Measurements from ENCODE around the gene ESPNL.

Gene ESPNL

DNA sequence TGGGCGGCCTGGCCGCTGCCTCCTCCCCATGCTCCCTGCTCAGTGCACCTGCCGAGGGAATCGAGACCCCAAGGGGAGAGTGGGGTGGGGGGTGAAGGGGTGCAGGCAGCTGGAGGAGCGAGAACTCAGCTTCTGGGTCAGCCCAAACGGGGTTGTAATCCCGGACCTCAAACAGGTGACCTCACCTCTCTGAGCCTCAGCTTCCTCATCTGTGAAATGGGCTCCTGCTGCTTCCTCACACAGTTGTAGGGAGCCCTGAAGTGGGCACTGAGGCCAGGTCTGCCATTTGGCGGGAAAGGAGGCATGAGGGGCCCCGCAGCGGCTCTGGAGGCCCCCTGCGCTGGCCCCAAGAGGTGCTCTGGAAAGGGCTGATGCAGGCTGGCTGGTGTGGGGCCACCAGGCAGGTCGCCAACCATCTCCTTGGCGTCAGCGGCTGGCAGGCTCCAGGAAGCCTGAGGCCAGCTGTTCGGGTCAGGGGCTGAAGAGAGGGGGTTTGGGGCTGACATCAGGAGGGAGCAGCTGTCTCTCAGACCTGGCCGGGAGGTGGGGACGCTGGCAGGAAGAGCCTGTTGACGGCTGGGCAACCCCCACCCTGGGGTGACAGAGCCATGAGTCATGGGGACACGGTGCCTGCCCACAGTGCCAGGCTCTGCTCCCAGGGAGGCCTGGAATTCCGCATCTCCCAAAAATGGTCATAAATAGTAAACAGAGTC is 43.3 kb downstream of the ESPNL start:
- no peak for DNase-seq

DNA sequence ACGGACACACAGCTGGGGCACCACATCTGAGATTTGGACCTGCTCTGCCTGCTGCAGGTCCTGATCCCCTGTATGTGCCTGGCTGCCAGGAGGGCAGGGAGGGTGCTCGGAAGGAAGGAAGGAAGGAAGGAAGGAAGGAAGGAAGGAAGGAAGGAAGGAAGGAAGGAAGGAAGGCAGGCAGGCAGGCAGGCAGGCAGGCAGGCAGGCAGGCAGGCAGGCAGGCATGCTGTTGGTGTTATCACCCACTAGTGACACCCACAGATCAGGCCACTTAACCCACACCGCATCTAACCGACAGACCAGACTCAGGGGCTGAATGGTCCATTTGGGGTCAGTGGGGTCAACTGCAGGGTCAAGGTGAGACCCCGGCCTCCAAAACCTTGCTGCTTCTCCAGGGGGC is 44.1 kb downstream of the ESPNL start:
- DNase-seq = no peak

DNA sequence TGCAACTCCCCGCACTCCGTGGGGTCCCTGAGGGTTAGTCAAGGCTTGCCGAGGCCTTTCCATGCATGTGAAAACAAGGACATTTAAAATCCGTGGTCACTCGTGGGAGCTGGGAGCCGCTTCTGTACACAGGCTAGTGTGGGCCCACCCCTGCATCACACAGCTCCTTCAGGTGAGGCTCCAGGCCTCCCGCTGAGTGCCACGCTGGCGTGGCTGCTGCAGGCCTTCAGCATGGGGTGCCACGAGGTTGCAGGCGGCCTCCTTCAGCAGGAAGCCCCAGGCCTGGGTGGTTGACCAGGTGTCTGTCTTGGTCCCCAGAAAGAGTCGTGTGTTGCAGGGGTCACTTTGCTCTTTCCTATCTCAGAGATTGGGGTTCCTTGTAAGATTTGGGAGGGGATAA is 44.9 kb downstream of the ESPNL start:
- no peak for DNase-seq

DNA sequence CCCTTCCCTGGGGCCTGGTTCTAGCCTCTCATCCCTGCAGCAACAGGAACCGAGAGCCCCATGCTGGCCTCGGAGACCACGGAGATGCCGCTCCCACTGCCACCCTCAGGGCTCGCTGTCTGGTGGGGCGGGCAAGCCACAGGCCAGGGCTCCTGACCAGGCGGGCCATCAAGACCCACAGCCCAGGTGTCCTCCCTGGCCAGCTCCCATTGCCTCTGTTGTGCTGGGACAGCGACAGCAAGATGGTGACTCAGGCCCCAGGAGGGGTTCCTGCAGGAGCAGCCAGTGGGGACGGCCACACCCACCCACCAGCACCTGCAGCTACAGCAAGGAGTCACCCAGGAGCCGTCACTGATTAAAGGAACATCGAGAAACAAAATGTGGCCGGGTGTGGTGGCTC is 45.7 kb downstream of the ESPNL start:
- no peak for DNase-seq

DNA sequence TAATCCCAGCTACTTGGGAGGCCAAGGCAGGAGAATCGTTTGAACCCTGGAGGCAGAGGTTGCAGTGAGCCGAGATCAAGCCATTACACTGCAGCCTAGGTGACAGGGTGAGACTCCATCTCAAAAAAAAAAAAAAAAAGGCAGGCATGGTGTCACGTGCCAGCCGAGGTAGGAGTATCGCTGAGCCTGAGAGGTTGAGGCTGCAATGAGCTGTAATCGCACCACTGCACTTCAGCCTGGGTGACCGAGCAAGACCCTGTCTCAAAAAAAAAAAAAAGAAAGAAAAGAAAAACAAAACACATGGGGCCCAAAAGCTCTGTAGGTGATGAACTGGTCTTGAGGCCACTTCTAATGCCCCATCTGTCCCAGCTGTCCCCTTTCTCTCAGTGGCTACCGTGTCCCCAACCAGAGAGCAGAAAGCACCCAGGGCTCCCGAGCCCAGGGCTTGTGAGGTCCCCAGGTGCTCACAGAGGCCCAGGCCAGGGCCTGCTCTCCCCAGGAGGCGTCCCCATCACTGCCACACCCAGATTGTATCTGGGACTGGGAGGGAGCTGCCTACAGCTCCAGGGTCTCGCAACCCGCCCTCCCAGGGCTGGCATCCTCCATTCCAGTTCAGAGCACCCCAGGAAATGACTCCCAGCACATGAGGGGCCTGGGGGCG is 46.9 kb downstream of the ESPNL start:
- DNase-seq = no peak

DNA sequence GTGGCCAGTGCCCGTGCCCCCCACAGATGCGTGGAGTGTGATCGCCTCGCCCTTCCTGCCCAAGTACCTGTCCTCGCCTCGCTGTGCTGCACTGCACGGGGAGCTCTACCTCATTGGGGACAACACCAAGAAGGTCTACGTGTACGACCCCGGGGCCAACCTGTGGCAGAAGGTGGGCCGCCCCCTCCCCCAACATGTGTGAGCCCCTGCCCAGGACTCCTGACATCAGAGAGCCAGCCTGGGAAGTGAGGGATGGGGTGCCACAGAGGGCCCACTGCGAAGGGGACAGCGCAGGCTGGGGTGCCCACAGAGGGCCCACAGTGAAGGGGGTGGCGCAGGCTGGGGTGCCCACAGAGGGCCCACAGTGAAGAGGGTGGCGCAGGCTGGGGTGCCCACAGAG is 48.8 kb downstream of the ESPNL start:
- no peak for DNase-seq

DNA sequence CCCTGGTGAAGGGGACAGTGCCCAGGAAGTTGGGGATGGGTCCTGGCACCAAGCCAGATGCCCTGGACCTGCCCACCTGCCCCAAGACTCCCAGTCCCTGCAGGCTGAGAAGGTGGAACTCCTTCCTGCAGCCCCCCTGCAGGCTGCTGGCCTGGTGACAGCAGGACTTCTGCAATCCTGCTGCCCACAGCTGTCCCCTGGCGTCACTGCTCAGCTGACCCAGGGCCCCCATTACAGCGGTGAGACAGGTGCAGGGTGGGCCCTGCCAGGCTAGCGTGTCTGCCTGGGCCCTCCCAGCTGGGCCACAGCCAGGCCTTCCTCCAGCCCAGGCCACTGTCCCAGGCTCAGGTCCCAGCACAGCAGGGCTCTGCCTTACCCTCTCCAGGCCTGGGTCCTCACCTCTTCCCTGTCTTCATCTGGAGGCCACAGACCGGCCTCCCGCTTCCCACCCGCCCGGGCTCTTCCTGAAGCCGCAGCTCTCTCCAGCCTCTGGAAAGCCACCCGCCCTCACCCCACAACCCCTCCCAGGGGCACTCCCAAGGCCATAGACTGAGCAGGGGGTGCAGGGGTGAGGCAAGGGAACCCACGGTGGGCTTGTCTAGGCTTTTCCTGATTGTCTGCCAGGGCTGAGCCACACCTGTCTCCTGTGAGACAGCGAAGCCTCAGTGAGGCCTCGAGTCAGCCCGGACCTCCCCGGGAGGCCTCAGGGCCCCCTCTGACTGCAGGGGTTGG is 49.9 kb downstream of the ESPNL start:
- no peak for DNase-seq

DNA sequence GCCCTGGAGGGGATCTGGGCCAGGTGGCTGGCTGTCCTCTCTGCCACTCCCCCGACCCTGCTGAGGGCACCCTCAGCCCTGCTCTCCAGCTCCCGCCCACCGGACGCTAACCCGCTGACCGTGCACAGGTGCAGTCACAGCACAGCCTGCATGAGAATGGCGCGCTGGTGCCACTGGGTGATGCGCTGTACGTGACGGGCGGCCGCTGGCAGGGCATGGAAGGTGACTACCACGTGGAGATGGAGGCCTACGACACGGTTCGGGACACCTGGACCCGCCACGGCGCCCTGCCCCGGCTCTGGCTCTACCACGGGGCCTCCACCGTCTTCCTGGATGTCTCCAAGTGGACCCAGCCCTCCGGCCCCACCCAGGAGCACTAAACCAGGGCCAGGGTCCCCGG is 50.5 kb downstream of the ESPNL start:
- no peak for DNase-seq

DNA sequence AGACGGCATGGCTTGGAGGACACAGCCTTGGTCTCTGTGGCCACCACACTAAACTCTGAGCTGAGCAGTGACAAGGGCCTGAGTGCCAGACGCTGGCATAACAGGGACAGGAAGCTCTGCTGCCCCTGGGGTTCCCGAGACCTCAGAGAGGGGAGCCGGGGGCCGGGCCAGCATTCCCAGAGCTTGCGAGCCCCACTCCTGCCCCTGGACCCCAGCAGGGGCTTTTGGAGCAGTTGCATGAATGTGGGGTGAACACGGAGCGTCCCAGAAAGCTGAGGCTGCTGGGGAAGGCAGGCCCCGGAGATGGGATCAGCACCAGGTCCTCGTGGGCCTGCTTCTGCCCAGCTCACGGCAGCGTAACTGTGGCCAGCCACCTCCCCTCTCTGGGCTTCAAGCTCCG is 51.1 kb downstream of the ESPNL start:
- no peak for DNase-seq

DNA sequence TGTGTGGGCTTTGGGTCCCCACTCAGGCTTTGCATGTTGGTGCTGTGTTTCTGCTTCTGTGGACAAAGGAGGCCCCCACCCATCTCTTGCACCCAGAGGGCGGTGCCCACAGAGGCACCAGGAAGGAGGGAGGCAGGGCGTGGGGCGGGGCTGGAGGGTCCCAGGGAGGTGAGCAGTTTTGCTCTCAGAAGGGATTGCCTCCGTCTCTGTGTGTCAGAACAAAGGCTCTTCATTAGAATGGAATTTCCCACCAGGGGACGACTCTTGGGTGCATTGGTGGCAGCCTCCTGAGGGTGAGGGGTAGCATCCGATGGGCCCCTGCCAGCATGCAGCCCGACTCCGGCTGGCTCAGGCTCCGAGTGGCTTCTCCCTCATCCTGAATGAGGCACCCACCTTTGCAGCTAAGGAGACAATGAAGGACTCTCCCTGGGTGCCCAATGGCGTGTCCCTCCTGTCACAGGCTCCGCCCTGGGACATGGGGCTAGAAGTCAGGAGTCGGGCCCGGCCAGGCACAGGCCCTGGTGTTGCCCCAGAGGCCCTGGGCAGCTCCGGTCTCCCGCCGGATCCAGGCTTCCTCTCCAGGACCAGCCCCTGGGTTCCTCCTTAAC is 51.6 kb downstream of the ESPNL start:
- no peak for DNase-seq

DNA sequence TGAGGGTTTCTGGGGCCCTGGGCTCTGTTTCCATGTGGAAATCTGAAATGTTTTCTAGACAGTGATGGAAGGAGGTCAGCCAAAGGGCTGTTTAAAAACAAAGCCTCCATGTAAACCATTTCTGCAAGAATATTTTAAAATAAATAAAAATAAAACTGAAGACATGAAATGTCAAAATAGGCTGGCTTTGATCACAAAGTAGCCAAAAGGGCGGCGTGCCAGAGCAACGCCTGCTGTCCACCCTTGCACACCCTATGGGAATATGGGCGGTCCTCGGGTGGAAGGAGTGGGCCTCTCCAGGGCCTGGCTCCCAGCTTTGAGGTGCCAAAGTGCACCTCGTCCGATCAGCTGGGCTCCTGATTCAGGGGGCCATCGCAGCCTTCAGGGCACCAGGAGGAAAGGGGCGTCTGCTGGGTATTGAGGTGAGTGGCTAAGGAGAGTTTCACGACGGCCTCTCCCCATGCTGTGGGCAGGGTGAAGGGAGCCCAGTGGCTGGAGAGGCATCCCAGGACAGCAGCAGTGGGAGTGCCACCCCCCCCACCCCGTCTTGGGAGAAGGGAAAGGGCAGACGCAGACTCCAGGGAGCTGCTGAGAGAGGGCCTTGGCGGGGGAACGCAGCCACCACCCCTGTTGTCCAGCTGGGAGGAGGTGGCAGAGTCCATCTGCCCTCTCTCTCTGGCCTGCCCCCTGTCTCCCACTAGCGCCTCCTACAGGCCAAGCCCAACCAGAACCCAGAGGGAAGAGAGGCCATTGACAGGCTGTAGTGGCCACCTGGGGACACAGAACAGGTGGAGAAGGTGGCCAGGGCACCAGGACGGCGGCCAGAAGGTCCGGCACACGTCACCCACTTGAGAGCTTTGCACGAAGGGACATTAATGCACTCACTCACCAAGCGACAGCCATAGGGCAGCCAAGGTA is 52.9 kb downstream of the ESPNL start:
- DNase-seq = no peak

DNA sequence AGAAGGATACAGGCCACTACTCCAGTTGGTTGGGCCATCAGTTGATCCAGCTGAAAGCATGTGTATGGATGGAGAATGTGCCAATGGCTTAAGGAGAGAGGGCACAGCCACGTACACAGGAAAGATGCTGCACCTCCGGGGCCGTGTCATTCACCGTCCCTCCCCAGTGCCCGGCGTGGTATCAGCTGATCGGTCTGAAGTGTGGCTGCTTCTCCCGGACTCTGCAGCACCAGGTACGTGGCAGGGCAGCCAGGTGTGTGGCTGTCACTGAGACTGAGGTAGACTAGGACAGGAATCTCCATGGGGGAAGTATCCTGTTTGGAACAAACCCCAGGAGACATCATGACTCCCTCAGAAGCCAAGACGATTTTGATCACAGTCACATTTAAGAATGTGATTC is 54.4 kb downstream of the ESPNL start:
- no peak for DNase-seq

DNA sequence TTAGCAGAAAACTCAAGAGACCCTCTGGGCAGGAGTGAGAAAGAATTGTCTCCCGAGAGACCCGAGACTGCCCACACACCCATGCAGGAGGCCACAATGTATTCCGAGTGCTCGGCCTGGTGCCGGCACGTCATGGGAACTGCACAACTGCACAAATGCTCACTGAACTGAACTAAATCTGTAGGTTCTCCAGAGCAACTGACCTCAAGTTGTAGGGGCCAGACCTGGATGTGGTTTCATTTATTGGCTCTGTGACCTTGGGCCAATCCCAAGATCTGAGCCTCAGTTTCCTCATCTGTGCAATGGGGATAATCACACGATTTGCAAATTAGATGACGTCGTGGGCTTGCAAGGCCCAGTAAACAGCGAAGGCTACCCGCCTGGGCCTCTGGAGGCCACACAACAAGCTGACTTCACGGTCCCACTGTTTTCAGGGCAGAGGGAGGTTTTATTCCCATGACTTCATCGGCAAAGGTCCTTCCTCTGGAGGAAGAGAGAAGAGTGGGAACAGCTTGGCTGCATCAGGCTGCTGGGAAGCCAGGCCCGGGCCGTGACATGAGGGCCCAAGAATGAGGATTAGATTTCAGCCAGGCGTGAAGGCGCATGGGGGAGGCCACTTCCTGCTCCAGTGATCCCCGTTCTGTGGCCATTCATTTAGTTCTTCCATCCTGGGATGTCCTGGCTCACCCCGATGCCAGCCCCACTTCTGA is 55.1 kb downstream of the ESPNL start:
- DNase-seq = no peak

DNA sequence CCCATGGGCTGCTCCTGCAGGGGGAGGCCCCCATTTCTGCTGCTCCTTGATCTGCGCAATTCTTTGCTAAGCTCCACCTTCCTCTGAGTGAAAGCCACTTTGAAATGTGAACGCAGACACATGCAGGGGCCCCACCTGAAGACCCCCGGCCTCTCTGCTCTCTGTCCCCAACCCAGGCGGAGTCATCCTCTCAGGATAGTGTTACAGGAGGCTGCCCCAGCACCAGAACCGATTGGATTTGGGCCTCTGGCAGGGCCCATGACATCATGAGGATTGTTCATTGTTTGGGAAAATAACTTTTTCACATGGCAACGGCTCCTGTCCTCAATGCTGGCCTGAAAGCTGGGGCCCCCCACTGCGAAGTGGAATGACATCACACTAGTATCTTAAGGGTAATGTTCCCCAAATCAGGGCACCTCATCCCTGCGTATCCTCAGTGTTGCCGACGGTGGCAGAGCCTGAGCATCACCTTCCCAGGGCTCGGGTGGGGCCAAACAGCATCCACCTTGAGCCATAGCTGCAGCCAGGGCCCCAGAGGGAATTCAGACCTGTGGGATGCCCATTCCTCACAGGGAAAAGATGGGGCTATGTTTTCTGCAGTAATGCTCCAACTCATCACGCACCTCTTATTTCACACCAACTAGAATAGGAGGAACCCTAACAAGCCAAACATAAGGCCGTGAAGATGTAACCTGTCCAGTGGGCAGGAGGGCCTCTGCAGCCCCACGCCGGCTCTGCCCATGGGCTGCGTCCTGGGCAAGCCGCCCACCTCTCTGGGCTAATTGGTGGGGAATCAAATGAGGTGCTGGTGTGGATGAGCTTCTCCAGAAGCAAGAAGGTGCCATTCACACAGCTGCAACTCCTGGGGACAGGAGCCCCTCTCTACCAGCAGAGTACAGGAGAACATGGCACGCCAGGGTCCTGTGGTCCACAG is 55.9 kb downstream of the ESPNL start:
- DNase-seq = no peak

DNA sequence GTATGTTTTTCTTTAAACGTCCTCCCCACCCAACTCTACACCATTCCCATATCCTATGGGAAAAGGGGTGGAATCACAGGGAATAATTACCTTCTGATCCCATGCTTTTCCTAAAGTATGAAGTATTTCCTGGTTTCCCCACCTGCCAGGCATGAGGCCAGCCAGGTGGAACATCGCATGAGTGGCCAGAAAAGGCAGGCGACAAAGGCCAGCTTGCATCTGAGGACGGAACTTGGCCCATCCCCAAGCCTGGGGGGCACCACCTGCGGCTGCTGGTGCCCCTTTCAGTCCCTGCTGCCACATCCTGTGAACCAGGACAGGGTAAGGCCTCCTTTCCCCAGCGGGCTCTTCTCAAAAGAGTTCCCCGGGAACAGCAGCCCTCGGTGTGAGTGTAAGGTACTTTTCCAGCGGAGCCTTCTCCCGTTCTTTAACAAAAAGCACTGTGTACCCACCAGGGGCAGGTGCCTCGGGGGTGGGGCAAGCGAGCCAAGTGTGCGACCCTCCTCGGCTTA is 57.4 kb downstream of the ESPNL start:
- peak; percentile 82 for DNase-seq

DNA sequence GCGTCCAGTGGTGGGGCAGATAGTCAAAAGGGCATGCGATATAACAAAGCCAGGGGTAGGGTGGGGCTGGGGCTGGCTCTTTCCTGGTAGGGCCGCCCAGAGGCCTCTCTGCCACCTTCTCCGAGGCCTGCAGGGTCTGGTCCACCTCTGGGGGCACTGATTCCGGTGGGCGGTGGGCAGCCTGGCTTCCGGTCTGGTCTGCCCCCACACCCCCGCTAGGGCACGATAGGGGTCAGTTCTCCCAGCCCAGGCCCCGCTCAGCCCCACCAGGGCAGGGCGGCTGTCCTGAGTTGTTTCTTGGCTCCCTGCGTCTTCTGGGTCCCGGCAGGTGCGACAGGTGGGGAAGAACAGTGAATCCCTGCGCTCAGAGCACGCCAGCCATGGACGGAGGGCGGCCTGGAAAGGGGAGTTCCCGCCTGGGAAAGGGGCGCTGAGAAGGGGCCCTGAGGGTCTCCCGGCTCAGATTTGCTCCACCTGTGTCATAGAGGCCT is 57.9 kb downstream of the ESPNL start:
- DNase-seq = peak; percentile 58

DNA sequence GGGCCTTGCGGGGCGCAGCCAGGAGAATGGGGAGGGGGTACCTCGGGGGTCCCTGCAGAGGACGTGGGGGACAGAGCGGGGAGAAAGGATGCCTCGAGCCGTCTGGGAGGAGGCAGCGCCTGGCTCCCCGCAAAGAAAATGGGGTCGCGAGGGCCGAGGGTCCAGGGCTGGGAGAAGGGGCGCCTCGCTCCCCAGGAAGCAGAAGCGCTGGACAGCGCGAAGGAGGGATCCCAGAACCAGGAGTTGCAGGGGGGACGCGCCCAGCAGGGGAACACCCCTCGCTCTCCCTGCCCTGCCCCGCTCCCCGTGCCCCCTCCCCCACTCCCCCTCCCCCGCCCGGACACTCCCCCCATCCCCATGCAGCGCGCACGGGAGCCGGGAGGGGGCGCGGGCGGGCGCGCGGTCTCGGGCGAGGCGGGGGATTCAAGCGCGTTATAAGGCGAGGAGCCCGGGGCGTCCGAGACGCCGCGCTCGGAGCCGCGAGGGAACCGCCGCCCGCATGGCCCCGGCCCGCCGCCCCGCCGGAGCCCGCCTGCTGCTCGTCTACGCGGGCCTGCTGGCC is 58.5 kb downstream of the ESPNL start, which contains the start of gene ERFE:
TSS of gene ERFE (plus strand) at position 462 of the 562 bp plus-strand sequence. CDS start at position 500, 38 bp downstream.
- peak; percentile 58 for DNase-seq

DNA sequence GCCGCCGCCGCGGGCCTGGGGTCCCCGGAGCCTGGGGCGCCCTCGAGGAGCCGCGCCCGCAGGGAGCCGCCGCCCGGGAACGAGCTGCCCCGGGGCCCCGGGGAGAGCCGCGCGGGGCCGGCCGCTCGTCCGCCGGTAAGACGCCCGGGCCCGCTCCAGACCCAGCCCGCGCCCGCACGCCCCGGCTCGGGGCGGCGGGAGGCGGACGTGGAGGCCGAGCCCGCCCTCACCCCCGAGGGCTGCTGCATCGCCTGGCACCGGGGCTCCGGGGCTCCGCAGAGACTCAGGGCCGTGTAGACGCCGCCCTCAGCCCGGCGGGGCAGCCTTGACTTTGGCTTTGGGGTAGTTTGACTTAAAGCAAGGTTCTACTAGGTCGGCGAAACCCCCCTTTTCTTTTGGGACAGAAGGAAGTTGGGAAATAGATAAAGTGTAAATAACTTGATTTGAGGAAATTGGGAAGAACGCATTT is 59.0 kb downstream of the ESPNL start:
- DNase-seq = peak; percentile 31

DNA sequence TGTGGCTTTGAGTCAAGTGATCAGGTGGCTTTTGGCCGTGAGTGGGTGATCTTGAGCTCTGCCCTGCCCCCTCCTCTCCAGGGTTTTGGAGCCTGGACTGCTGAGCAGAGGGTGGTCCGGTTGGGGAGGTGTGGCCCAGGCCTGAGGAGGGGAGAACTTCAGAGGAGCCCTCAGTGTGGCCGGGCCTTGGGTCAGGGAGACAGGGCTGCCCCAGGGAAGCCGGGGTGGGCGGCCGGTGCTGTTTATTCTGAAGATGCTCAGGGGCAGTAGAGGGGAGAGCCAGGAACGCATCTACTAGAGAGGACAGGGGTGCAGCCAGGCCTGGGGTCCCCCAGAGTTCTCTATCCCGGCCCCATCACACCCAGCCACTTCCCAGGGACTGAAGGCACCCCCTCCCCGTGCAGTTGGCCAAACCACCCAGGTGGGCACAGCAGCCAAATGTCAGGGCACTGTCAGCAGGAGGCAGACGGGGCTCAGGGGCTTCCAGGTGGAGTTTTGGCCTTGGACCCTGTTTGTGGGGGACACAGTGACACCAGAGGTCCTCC is 59.6 kb downstream of the ESPNL start:
- DNase-seq = no peak

Data from NCI-H345 (cell line).